ENCODE results near the gene UBE2D1. TPM values are rescaled to one million over a fixed set of nuclear protein-coding genes. Genes with fewer than 3 reads are reported as not detected.

Gene UBE2D1
- total RNA-seq, 1 donor from 2014 or later, result 24.1 TPM

DNA sequence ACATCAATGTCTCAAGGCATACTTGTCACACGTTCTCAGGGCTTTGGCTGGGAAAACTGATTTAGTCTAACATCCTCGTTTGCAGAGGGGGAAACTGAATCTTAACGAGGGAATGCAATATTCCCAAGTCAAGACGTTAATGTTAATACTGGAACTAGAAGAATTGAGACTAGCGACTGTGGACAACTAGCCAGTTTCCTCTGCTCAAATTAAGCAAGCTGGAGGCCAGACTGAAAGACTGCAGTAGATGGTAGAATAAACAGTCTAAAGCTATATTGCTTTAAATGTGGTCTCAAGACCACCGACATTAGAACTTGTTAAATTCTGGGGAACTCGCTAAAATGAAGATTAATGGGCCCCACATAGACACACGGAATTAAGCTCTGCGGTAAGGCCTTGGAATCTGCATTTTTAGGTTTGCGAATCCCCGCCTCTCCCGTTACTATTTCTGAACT, 49.8 kb downstream of the UBE2D1 start:
- TF ChIP-seq, protein P1, sequence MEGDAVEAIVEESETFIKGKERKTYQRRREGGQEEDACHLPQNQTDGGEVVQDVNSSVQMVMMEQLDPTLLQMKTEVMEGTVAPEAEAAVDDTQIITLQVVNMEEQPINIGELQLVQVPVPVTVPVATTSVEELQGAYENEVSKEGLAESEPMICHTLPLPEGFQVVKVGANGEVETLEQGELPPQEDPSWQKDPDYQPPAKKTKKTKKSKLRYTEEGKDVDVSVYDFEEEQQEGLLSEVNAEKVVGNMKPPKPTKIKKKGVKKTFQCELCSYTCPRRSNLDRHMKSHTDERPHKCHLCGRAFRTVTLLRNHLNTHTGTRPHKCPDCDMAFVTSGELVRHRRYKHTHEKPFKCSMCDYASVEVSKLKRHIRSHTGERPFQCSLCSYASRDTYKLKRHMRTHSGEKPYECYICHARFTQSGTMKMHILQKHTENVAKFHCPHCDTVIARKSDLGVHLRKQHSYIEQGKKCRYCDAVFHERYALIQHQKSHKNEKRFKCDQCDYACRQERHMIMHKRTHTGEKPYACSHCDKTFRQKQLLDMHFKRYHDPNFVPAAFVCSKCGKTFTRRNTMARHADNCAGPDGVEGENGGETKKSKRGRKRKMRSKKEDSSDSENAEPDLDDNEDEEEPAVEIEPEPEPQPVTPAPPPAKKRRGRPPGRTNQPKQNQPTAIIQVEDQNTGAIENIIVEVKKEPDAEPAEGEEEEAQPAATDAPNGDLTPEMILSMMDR (IDR thresholded peaks at IDR 0.05; ENCODE audit: insufficient read depth, low read length, poor library complexity, severe bottlenecking), result no peak
- no peak for DNase-seq (ENCODE audit: low read depth)
- no peaks in the 10 kb centered on the region for H3K27me3 ChIP-seq (ENCODE audit: control insufficient read depth, insufficient read depth, low read length)
- peak overlapping the region; percentile 98 for H3K4me3 ChIP-seq (ENCODE audit: low read depth, low read length)
- no peaks in the 10 kb centered on the region for H3K36me3 ChIP-seq (ENCODE audit: control insufficient read depth, insufficient read depth, low read length)

DNA sequence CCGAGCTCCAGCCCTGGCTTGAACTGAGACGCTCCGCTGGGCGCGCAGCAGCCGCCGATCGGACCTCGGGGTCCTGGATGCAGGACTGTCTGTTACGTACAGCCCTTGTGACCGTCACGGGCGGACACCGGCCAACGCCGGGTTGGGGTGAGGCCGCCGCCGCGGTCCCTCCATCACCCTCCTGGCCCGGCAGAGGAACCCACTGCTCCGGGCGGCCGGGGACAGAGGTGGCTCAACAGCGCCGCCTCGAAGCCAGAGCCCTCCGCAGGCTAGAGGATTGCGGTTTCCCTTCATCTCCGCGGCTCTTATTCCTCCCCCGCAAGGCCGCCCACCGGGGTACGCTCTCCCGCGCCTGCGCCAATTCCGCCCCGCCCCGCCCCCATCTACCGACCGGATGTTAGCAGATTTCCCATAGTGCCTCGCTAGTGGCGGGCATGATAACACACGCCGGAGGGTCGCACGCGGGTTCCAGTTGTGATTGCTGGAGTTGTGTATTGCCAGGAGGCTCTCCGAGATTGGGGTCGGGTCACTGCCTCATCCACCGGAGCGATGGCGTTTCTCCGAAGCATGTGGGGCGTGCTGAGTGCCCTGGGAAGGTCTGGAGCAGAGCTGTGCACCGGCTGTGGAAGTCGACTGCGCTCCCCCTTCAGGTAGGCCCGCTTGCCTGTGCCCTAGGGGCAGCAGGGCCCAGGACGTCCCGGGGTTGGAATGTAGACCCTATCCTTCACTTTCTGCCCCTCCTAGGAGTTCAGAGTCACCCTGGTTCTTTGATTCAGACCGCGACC, 50.4 kb downstream of the UBE2D1 start, which contains the start of gene TFAM:
TFAM (plus strand) TSS at position 412 of the 785 bp plus-strand sequence; CDS start at position 550, 138 bp downstream.
- TF ChIP-seq, protein P1 (IDR thresholded peaks at IDR 0.05; ENCODE audit: insufficient read depth, low read length, poor library complexity, severe bottlenecking), result peak; percentile 71
- DNase-seq (ENCODE audit: low read depth), result peak; percentile 48
- no peaks in the 10 kb centered on the region for H3K27me3 ChIP-seq (ENCODE audit: control insufficient read depth, insufficient read depth, low read length)
- H3K4me3 ChIP-seq (ENCODE audit: low read depth, low read length), result peak within 1 kb of the TSS; percentile 98
- no peaks in the 10 kb centered on the region for H3K36me3 ChIP-seq (ENCODE audit: control insufficient read depth, insufficient read depth, low read length)

DNA sequence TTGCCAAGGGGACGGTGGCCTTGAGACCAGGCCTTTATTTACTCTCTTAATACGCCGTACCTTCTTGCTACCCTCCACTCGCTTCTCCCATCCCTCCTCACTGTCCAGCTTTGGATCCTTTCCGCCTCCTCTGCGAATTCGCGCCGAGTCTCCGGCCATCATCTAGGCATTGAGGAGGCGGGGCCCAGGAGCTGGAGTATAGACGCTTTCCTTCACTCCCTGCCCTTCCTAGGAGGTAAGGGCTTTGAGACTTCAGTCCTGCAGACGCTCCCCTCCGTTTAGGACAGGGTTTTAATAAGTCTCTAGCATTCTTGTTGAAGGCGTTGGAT, 50.9 kb downstream of the UBE2D1 start:
- peak overlapping the region; percentile 98 for H3K4me3 ChIP-seq (ENCODE audit: low read depth, low read length)
- TF ChIP-seq, protein P1 (IDR thresholded peaks at IDR 0.05; ENCODE audit: insufficient read depth, low read length, poor library complexity, severe bottlenecking), result no peak
- no peaks in the 10 kb centered on the region for H3K27me3 ChIP-seq (ENCODE audit: control insufficient read depth, insufficient read depth, low read length)
- no peak for DNase-seq (ENCODE audit: low read depth)
- H3K36me3 ChIP-seq (ENCODE audit: control insufficient read depth, insufficient read depth, low read length), result no peaks in the 10 kb centered on the region

DNA sequence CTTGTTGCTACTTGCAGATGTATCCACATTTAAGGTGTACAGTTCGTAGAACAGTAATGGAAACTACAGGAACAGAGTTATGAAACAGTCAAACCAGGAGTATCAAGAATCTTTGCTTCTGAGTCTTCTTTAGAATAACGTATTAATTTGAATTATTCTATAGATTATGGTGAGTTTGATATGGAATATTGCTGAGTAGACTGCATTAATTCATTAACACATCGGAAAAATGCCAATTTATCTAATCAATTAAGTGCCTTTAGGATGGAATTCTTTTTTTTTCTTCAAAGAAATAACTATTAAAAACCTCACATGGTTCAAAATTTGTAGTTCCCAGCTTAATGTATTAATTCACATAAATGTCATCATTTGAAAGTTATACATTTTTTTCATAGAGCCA, 54.2 kb downstream of the UBE2D1 start:
- TF ChIP-seq, protein P1 (IDR thresholded peaks at IDR 0.05; ENCODE audit: insufficient read depth, low read length, poor library complexity, severe bottlenecking), result no peak
- no peaks in the 10 kb centered on the region for H3K36me3 ChIP-seq (ENCODE audit: control insufficient read depth, insufficient read depth, low read length)
- H3K27me3 ChIP-seq (ENCODE audit: control insufficient read depth, insufficient read depth, low read length), result no peaks in the 10 kb centered on the region
- no peak for DNase-seq (ENCODE audit: low read depth)
- H3K4me3 ChIP-seq (ENCODE audit: low read depth, low read length), result no peak overlapping the region

DNA sequence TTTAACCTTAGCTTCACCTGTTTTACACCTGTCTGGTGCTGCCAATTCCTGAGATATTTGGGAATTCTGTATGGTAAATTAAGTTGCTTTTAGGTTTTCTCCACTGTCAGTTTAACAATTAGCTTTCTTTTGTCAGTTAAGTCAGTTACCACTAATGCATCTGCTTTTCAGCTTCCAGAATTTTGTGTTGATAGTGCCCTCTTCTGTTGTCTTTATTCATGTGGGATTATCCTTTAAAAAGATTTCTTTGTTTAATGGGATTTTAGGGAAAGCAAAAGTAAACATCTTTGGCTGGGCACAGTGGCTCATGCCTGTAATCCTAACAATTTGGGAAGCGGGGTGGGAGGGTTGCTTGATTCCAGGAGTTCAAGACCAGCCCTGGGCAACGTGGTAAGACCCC, 58.5 kb downstream of the UBE2D1 start:
- no peaks in the 10 kb centered on the region for H3K27me3 ChIP-seq (ENCODE audit: control insufficient read depth, insufficient read depth, low read length)
- H3K36me3 ChIP-seq (ENCODE audit: control insufficient read depth, insufficient read depth, low read length), result no peaks in the 10 kb centered on the region
- TF ChIP-seq, protein P1 (IDR thresholded peaks at IDR 0.05; ENCODE audit: insufficient read depth, low read length, poor library complexity, severe bottlenecking), result no peak
- no peak overlapping the region for H3K4me3 ChIP-seq (ENCODE audit: low read depth, low read length)
- DNase-seq (ENCODE audit: low read depth), result no peak

DNA sequence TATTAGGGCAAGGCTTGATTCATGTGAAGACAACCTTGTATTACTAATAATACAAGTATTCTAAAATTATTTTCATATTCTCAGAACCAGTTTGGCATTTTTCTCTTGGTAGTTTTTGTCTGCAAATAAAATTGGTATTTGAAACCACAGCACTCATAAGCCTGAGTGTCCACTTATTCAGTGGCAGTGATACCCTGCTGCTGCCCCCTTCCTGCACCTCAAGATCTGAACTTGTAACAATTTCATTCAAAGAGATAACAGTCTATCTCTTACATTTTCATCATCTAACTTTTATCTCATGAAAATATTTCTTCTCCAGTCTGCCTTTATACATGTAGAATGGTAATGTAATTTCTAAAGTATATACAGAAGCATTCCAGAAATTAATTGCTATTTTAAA, 59.7 kb downstream of the UBE2D1 start:
- Histone ChIP-seq H3K27me3 (ENCODE audit: control insufficient read depth, insufficient read depth, low read length) (no peaks in the 10 kb centered on the region), H3K36me3 (ENCODE audit: control insufficient read depth, insufficient read depth, low read length) (no peaks in the 10 kb centered on the region), H3K4me3 (ENCODE audit: low read depth, low read length) (no peak overlapping the region)
- DNase-seq (ENCODE audit: low read depth), result no peak
- TF ChIP-seq, protein P1 (IDR thresholded peaks at IDR 0.05; ENCODE audit: insufficient read depth, low read length, poor library complexity, severe bottlenecking), result no peak

Data from kidney epithelial cell (primary cell).